H9 (cell line): ENCODE measurements around the gene NEGR1. TPM values are rescaled to one million over a fixed set of nuclear protein-coding genes. Genes with fewer than 3 reads are reported as not detected.

Source experiments
- DNase-seq: peaks from one replicate; pipeline ENCODE4 v3.0.0-alpha.2; 2017
- H2AFZ ChIP-seq: one replicate; pipeline ENCODE4 v1.6.1; 2013; ENCODE audit warnings: mild to moderate bottlenecking, low read length, control low read depth, moderate library complexity
- H2AK5ac ChIP-seq: 2 replicates; pipeline ENCODE4 v1.6.1; 2013; ENCODE audit warnings: low read length, control low read depth, mixed read lengths; ENCODE audit not compliant: insufficient read length
- H2BK120ac ChIP-seq: one replicate; pipeline ENCODE4 v1.6.1; 2013; ENCODE audit warnings: low read depth, mild to moderate bottlenecking, low read length, control low read depth, inconsistent platforms; ENCODE audit not compliant: poor library complexity, severe bottlenecking
- H2BK12ac ChIP-seq: 2 replicates; pipeline ENCODE4 v1.6.1; 2013; ENCODE audit warnings: low read length, control low read depth, mixed read lengths, low read depth; ENCODE audit not compliant: insufficient read length
- H2BK15ac ChIP-seq: 2 replicates; pipeline ENCODE4 v1.6.1; 2013; ENCODE audit warnings: low read depth, low read length, control low read depth
- H2BK20ac ChIP-seq: one replicate; pipeline ENCODE4 v1.6.1; 2013; ENCODE audit warnings: low read depth, mild to moderate bottlenecking, low read length, control low read depth, inconsistent platforms; ENCODE audit not compliant: poor library complexity, severe bottlenecking
- H2BK5ac ChIP-seq: 2 replicates; pipeline ENCODE4 v1.6.1; 2013; ENCODE audit warnings: low read length, control low read depth, mixed read lengths; ENCODE audit not compliant: insufficient read length
- H3K14ac ChIP-seq: 2 replicates; pipeline ENCODE4 v1.6.1; 2013; ENCODE audit warnings: low read length, control low read depth; ENCODE audit not compliant: insufficient read depth
- H3K18ac ChIP-seq: 2 replicates; pipeline ENCODE4 v1.6.1; 2013; ENCODE audit warnings: low read depth, mild to moderate bottlenecking, mixed read lengths, low read length, control low read depth; ENCODE audit not compliant: insufficient read length
- H3K23ac ChIP-seq: 2 replicates; pipeline ENCODE4 v1.6.1; 2013; ENCODE audit warnings: low read length, control low read depth, mixed read lengths, low read depth; ENCODE audit not compliant: insufficient read length
- H3K23me2 ChIP-seq: 2 replicates; pipeline ENCODE4 v1.6.1; 2013; ENCODE audit warnings: low read depth, mild to moderate bottlenecking, mixed read lengths, low read length, control low read depth; ENCODE audit not compliant: insufficient read length, poor library complexity, severe bottlenecking
- H3K27ac ChIP-seq: 2 replicates; pipeline ENCODE4 v1.5.1; 2013; ENCODE audit warnings: low read length, control low read depth, mixed read lengths, low read depth; ENCODE audit not compliant: insufficient read length
- H3K27me3 ChIP-seq: 2 replicates; pipeline ENCODE4 v1.6.1; 2013; ENCODE audit warnings: low read length, control low read depth, inconsistent platforms; ENCODE audit not compliant: insufficient read depth
- H3K4ac ChIP-seq: 2 replicates; pipeline ENCODE4 v1.6.1; 2013; ENCODE audit warnings: low read depth, mild to moderate bottlenecking, control low read depth, inconsistent platforms, low read length, moderate library complexity
- H3K4me1 ChIP-seq: 2 replicates; pipeline ENCODE4 v1.6.1; 2013; ENCODE audit warnings: low read length, control low read depth, inconsistent platforms; ENCODE audit not compliant: insufficient read depth
- H3K4me2 ChIP-seq: 2 replicates; pipeline ENCODE4 v1.6.1; 2013; ENCODE audit warnings: low read length, control low read depth, mixed read lengths; ENCODE audit not compliant: insufficient read length, insufficient read depth
- H3K56ac ChIP-seq: 2 replicates; pipeline ENCODE4 v1.6.1; 2013; ENCODE audit warnings: low read depth, mild to moderate bottlenecking, mixed read lengths, low read length, control low read depth; ENCODE audit not compliant: insufficient read length
- H3K79me1 ChIP-seq: 2 replicates; pipeline ENCODE4 v1.6.1; 2013; ENCODE audit warnings: low read depth, mild to moderate bottlenecking, moderate library complexity, low read length, control low read depth, inconsistent platforms; ENCODE audit not compliant: insufficient read depth, poor library complexity, severe bottlenecking
- H3K79me2 ChIP-seq: 2 replicates; pipeline ENCODE4 v1.6.1; 2013; ENCODE audit warnings: low read length, control low read depth, inconsistent platforms; ENCODE audit not compliant: insufficient read depth
- H3K9ac ChIP-seq: 2 replicates; pipeline ENCODE4 v1.6.1; 2013; ENCODE audit warnings: low read length, control low read depth, mixed read lengths; ENCODE audit not compliant: insufficient read length; ENCODE audit errors: extremely low read depth
- H3K9me3 ChIP-seq: one replicate; pipeline ENCODE4 v1.6.1; 2013; ENCODE audit warnings: low read depth, low read length, inconsistent platforms; ENCODE audit not compliant: control insufficient read depth
- H3T11ph ChIP-seq: one replicate; pipeline ENCODE4 v1.6.1; 2013; ENCODE audit warnings: mild to moderate bottlenecking, low read length, control low read depth, inconsistent platforms
- H4K20me1 ChIP-seq: one replicate; pipeline ENCODE4 v1.6.1; 2013; ENCODE audit not compliant: control insufficient read depth, insufficient read length, insufficient read depth
- H4K5ac ChIP-seq: 2 replicates; pipeline ENCODE4 v1.6.1; 2013; ENCODE audit warnings: low read depth, mild to moderate bottlenecking, mixed read lengths, low read length, control low read depth; ENCODE audit not compliant: insufficient read length
- H4K8ac ChIP-seq: replicated peaks from 2 replicates; pipeline ENCODE4 v1.6.1; 2013; ENCODE audit warnings: low read length, control low read depth, mixed read lengths, low read depth; ENCODE audit not compliant: insufficient read length
- H4K91ac ChIP-seq: 2 replicates; pipeline ENCODE4 v1.6.1; 2013; ENCODE audit warnings: low read depth, mild to moderate bottlenecking, moderate library complexity, mixed read lengths, low read length, control low read depth; ENCODE audit not compliant: insufficient read length
- H3K27ac Mint-ChIP-seq, 3 experiments: 2 replicates in 2 of 3; 3 replicates in 1 of 3; pipeline ENCODE4 v1.8.0; 2020 to 2021; ENCODE audit warnings: mixed read lengths in 3 of 3, mild to moderate bottlenecking in 1 of 3, moderate library complexity in 1 of 3
- H3K27me3 Mint-ChIP-seq: 2 replicates; pipeline ENCODE4 v1.8.0; 2021; ENCODE audit warnings: low read depth, mild to moderate bottlenecking, moderate library complexity, mixed read lengths
- H3K36me3 Mint-ChIP-seq, 3 experiments: 2 replicates in 2 of 3; 3 replicates in 1 of 3; pipeline ENCODE4 v1.8.0; 2020 to 2021; ENCODE audit warnings: low read depth in 3 of 3, mixed read lengths in 3 of 3; ENCODE audit not compliant: insufficient read depth in 1 of 3
- H3K4me1 Mint-ChIP-seq, 2 experiments: 2 replicates each; pipeline ENCODE4 v1.8.0; 2020; ENCODE audit warnings: mixed read lengths in 2 of 2
- H3K4me3 Mint-ChIP-seq, 2 experiments: 2 replicates in 1 of 2; 3 replicates in 1 of 2; pipeline ENCODE4 v1.8.0; 2020 to 2021; ENCODE audit warnings: mild to moderate bottlenecking in 2 of 2, mixed read lengths in 2 of 2, moderate library complexity in 1 of 2
- H3K9me3 Mint-ChIP-seq, 2 experiments: 2 replicates in 1 of 2; 3 replicates in 1 of 2; pipeline ENCODE4 v1.8.0; 2020; ENCODE audit warnings: mild to moderate bottlenecking in 2 of 2, mixed read lengths in 2 of 2, moderate library complexity in 1 of 2
- CTCF ChIP-seq: fragments of 200-600 bp; sonication (generic); conservative IDR thresholded peaks from 3 replicates; pipeline ENCODE4 v1.8.0; 2021; ENCODE audit warnings: antibody characterized with exemption, mild to moderate bottlenecking
- WGBS: extraction: QIAGEN DNeasy Blood & Tissue Kit; methylation state at CpG from one replicate; pipeline ENCODE4 v1.1.7; 2013; ENCODE audit warnings: missing lambda C conversion rate, low lambda C conversion rate, mixed read lengths; ENCODE audit not compliant: insufficient read length; ENCODE audit errors: extremely low coverage; 5-methylcytosine and 5-hydroxymethylcytosine counted together
- total RNA-seq: library from RNA; stranded (reverse); gene quantifications from 2 replicates; pipeline ENCODE4 v1.2.1, GENCODE V29; 2021

Gene NEGR1
- total RNA-seq, 1 experiment from 2014 or later, result 0.13 TPM

- no peaks in the 10 kb centered on the region for H4K20me1 ChIP-seq
- no peak overlapping the region for H2AK5ac ChIP-seq
- H4K91ac ChIP-seq, result no peak overlapping the region
- H3K4me1 ChIP-seq, result no peaks in the 10 kb centered on the region
- no peak overlapping the region for H4K5ac ChIP-seq
- no peak overlapping the region for H2BK15ac ChIP-seq
- H3T11ph ChIP-seq, result no peak overlapping the region
- no peak overlapping the region for H2BK5ac ChIP-seq
- no peaks in the 10 kb centered on the region for H3K27me3 Mint-ChIP-seq
- H3K23ac ChIP-seq, result no peak overlapping the region
- no peaks in the 10 kb centered on the region for H3K79me2 ChIP-seq
- H3K4me3 Mint-ChIP-seq, result no peak overlapping the region
- H3K9me3 Mint-ChIP-seq, result no peaks in the 10 kb centered on the region
- H3K14ac ChIP-seq, result no peak overlapping the region
- H3K79me1 ChIP-seq, result no peaks in the 10 kb centered on the region
- no peak overlapping the region for H3K18ac ChIP-seq
- H2BK120ac ChIP-seq, result no peak overlapping the region
- no peak overlapping the region for H2BK12ac ChIP-seq
- H3K9ac ChIP-seq, result no peak overlapping the region
- H2AFZ ChIP-seq, result no peak overlapping the region
- no peak overlapping the region for H2BK20ac ChIP-seq
- no peak overlapping the region for H3K27ac Mint-ChIP-seq
- no peak for TF ChIP-seq CTCF
- no CpG with 5 or more reads among the region's 2 CpGs for WGBS
- H3K9me3 ChIP-seq, result no peaks in the 10 kb centered on the region
- no peak overlapping the region for H3K27ac ChIP-seq
- no peak overlapping the region for H3K56ac ChIP-seq
- H3K4me2 ChIP-seq, result no peak overlapping the region
- no peak overlapping the region for H4K8ac ChIP-seq
- H3K4ac ChIP-seq, result no peak overlapping the region
- H3K27me3 ChIP-seq, result no peaks in the 10 kb centered on the region
- H3K36me3 Mint-ChIP-seq, result no peaks in the 10 kb centered on the region
- H3K23me2 ChIP-seq, result no peaks in the 10 kb centered on the region
- DNase-seq, result no peak
- H3K4me1 Mint-ChIP-seq, result 0 out of 4 replicates have a peak, but pooled peaks cover 0 to 4% of the 10 kb centered on the region in 2 experiments
Measured at GRCh38 chr1:72105201-72105600, 177.1 kb downstream of the NEGR1 start.
